Ishikawa (cell line): Measurements from ENCODE around the gene TIMP2.

Experiments used
- CEBPB ChIP-seq: IDR thresholded peaks from 2 replicates; pipeline ENCODE4 v1.6.1; 2012
- CREB1 ChIP-seq: IDR thresholded peaks from 2 replicates; pipeline ENCODE4 v1.6.1; 2012; ENCODE audit warnings: low read depth
- EP300 ChIP-seq: IDR thresholded peaks from 2 replicates; pipeline ENCODE4 v1.6.1; 2012; ENCODE audit warnings: borderline replicate concordance
- RAD21 ChIP-seq: IDR thresholded peaks from 2 replicates; pipeline ENCODE4 v1.6.1; 2012; ENCODE audit warnings: low read depth
- REST ChIP-seq: IDR thresholded peaks from 2 replicates; pipeline ENCODE4 v1.6.1; 2012; ENCODE audit warnings: low read depth, mild to moderate bottlenecking
- TAF1 ChIP-seq: IDR thresholded peaks from 2 replicates; pipeline ENCODE4 v1.6.1; 2012; ENCODE audit warnings: low read depth, mild to moderate bottlenecking

- TF ChIP-seq TAF1 (no peak), REST (no peak), RAD21 (no peak), CREB1 (no peak), CEBPB (no peak), EP300 (no peak)
These were observed 33.7 kb downstream of the TIMP2 start for GRCh38 chr17:78891406-78892061.
